GM23338 (cell line): ENCODE data around the gene ENTPD6. TPM values are rescaled to one million over a fixed set of nuclear protein-coding genes. Genes with fewer than 3 reads are reported as not detected.

Experiments used
- ATAC-seq: fragments of 200-7000 bp; cut with Tn5 transposase; 3 replicates; pipeline ENCODE4 v1.9.1; 2020
- DNase-seq: peaks from one replicate; pipeline ENCODE4 v3.0.0-alpha.2; 2015; ENCODE audit warnings: low spot score
- H2AFZ ChIP-seq: fragments of 200-600 bp; sonication (generic); 2 replicates; pipeline ENCODE4 v1.8.0; 2016; ENCODE audit warnings: antibody characterized with exemption, mild to moderate bottlenecking, moderate library complexity
- H3F3A ChIP-seq: fragments of 200-600 bp; sonication (generic); replicated peaks from 2 replicates; pipeline ENCODE4 v1.8.0; 2017; ENCODE audit warnings: antibody characterized with exemption, mixed run types, low read depth
- H3K27ac ChIP-seq: fragments of 200-600 bp; sonication (generic); 2 replicates; pipeline ENCODE4 v1.6.1; 2016; ENCODE audit warnings: low read depth
- H3K27me3 ChIP-seq: fragments of 200-600 bp; sonication (generic); 2 replicates; pipeline ENCODE4 v1.8.0; 2016; ENCODE audit warnings: mild to moderate bottlenecking, mixed run types, moderate library complexity; ENCODE audit not compliant: insufficient read depth
- H3K36me3 ChIP-seq: fragments of 200-600 bp; sonication (generic); 2 replicates; pipeline ENCODE4 v1.8.0; 2016; ENCODE audit warnings: mild to moderate bottlenecking; ENCODE audit not compliant: insufficient read depth
- H3K4me1 ChIP-seq: fragments of 200-600 bp; sonication (generic); 2 replicates; pipeline ENCODE4 v1.8.0; 2016; ENCODE audit warnings: mild to moderate bottlenecking, moderate library complexity; ENCODE audit not compliant: insufficient read depth
- H3K4me2 ChIP-seq: fragments of 200-600 bp; sonication (generic); 2 replicates; pipeline ENCODE4 v1.7.1; 2017; ENCODE audit warnings: mixed run types
- H3K4me3 ChIP-seq: fragments of 200-600 bp; sonication (generic); 2 replicates; pipeline ENCODE4 v1.6.1; 2016; ENCODE audit warnings: mixed run types
- H3K79me2 ChIP-seq: fragments of 200-600 bp; sonication (generic); replicated peaks from 2 replicates; pipeline ENCODE4 v1.8.0; 2017; ENCODE audit warnings: mild to moderate bottlenecking; ENCODE audit not compliant: insufficient read depth
- H3K9me2 ChIP-seq: fragments of 200-600 bp; sonication (generic); 2 replicates; pipeline ENCODE4 v1.8.0; 2017; ENCODE audit not compliant: insufficient read depth
- H4K20me1 ChIP-seq: fragments of 200-600 bp; sonication (generic); replicated peaks from 2 replicates; pipeline ENCODE4 v1.8.0; 2017; ENCODE audit warnings: mild to moderate bottlenecking; ENCODE audit not compliant: insufficient read depth
- H3K27ac Mint-ChIP-seq: 2 replicates; pipeline ENCODE4 v1.8.0; 2020; ENCODE audit warnings: inconsistent platforms, mild to moderate bottlenecking, moderate library complexity, mixed read lengths
- H3K27me3 Mint-ChIP-seq: 3 replicates; pipeline ENCODE4 v1.8.0; 2022; ENCODE audit warnings: low read depth, mild to moderate bottlenecking, moderate library complexity, mixed read lengths, inconsistent platforms; ENCODE audit not compliant: insufficient read depth, poor library complexity
- H3K36me3 Mint-ChIP-seq: 3 replicates; pipeline ENCODE4 v1.8.0; 2021; ENCODE audit warnings: low read depth, mild to moderate bottlenecking, inconsistent platforms, moderate library complexity, mixed read lengths
- H3K4me1 Mint-ChIP-seq: 3 replicates; pipeline ENCODE4 v1.8.0; 2020; ENCODE audit warnings: mild to moderate bottlenecking, inconsistent platforms, mixed read lengths
- H3K4me3 Mint-ChIP-seq: 3 replicates; pipeline ENCODE4 v1.8.0; 2021; ENCODE audit warnings: moderate library complexity, mild to moderate bottlenecking, inconsistent platforms, mixed read lengths
- H3K9me3 Mint-ChIP-seq: 3 replicates; pipeline ENCODE4 v1.8.0; 2020; ENCODE audit warnings: moderate library complexity, mild to moderate bottlenecking, inconsistent platforms, mixed read lengths
- CREB1 ChIP-seq: fragments of 250-450 bp; sonication (Bioruptor Pico); IDR thresholded peaks from 2 replicates; pipeline ENCODE4 v1.5.0; 2020; ENCODE audit warnings: low read depth, mild to moderate bottlenecking, moderate library complexity
- JUNB ChIP-seq: IDR thresholded peaks from one replicate; pipeline ENCODE4 v1.6.1; 2016; ENCODE audit warnings: antibody characterized with exemption; ENCODE audit not compliant: unreplicated experiment
- NANOG ChIP-seq: IDR thresholded peaks from 2 replicates; pipeline ENCODE4 v1.6.1; 2016; ENCODE audit warnings: antibody characterized with exemption, borderline replicate concordance
- ZNF114 ChIP-seq: fragments of 250-450 bp; sonication (Bioruptor Pico); IDR thresholded peaks from 2 replicates; pipeline ENCODE4 v1.5.0; 2020; ENCODE audit warnings: mild to moderate bottlenecking, moderate library complexity
- ZNF331 ChIP-seq: fragments of 250-450 bp; sonication (Bioruptor Pico); IDR thresholded peaks from 2 replicates; pipeline ENCODE4 v1.5.0; 2020; ENCODE audit warnings: low read depth, mild to moderate bottlenecking, moderate library complexity
- polyA plus RNA-seq: library from polyadenylated mRNA; unstranded; fragments of >200 nt; fragmentation: Nextera tagmentation; extraction: Ambion mirVana; gene quantifications from 2 replicates; pipeline ENCODE4 v1.2.1, GENCODE V29; 2016
- total RNA-seq: library from RNA; depleted of rRNA; stranded (reverse); fragments of >200 nt; shearing (Covaris generic); gene quantifications from 2 replicates; pipeline ENCODE4 v1.2.3, GENCODE V29; 2014
- TF ChIP-seq, protein P1 (sequence below): IDR thresholded peaks from one replicate; pipeline ENCODE4 v1.6.1; 2018; ENCODE audit warnings: antibody characterized with exemption; ENCODE audit not compliant: unreplicated experiment
- TF ChIP-seq, protein P2 (sequence below): IDR thresholded peaks from 2 replicates; pipeline ENCODE4 v1.6.1; 2016; ENCODE audit warnings: antibody characterized with exemption
- TF ChIP-seq, protein P3 (sequence below): fragments of 250-450 bp; sonication (Bioruptor Pico); IDR thresholded peaks from 2 replicates; pipeline ENCODE4 v1.5.0; 2020; ENCODE audit warnings: mild to moderate bottlenecking, moderate library complexity

The ENTPD6 gene
- total and polyA plus RNA-seq, 2 experiments from 2014 or later = 19.3 to 45.9 TPM

DNA sequence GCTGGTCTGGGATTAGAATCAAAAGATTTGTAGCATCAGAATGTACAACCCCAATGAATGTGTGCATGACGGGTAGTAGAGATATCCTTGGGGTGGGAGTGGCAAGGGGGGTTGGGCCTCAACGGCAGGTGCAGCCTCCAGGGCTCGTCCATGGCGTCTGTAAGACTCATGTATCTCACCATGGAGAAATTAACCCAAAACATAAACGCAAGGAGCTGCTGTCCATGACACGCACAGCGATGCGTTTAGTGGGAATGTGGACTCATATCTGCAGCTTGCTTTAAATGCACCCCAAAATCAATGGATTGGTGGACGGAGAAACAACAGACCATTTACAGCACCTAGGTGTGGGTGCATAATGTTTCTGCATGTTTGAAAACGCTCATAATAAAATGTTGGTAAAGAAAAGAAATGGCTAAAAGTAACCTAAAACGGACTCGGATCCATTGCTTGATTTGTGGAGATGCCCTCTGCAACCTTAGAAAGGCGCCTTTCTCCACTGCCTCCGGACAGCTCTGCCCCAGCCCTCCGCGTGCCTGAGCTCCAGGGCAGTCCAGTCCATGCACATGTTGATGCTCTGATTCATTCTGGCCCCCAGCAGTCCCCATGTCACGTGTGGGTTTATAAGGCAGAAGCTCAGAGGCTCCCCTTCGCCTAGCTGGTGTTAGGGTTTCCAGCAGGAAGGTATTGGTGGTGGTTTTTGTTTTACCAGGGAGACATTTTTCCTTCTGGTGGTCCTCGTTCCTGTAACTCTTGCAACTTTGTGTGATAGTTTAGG lies 76.9 kb downstream of the ENTPD6 start:
- Mint-ChIP-seq H3K4me1 (no peaks in the 10 kb centered on the region), H3K27ac (no peak overlapping the region), H3K27me3 (peaks cover 17% of the 10 kb centered on the region), H3K36me3 (peaks cover 31% of the 10 kb centered on the region), H3K9me3 (no peaks in the 10 kb centered on the region), H3K4me3 (no peak overlapping the region)
- H3K36me3 ChIP-seq = no peaks in the 10 kb centered on the region; the same call in 1 of the 2 replicates
- no peak overlapping the region for H2AFZ ChIP-seq
- no peak overlapping the region for H3K4me3 ChIP-seq
- peaks cover 2% of the 10 kb centered on the region; the same call in 1 of the 2 replicates for H4K20me1 ChIP-seq
- no peaks in the 10 kb centered on the region for H3K27me3 ChIP-seq
- no peaks in the 10 kb centered on the region for H3K4me1 ChIP-seq
- no peaks in the 10 kb centered on the region for H3K9me2 ChIP-seq
- ATAC-seq = no peak
- H3K79me2 ChIP-seq = no peaks in the 10 kb centered on the region
- no peak overlapping the region for H3K27ac ChIP-seq
- H3F3A ChIP-seq = no peaks in the 10 kb centered on the region
- DNase-seq = no peak
- H3K4me2 ChIP-seq = no peak overlapping the region
- TF ChIP-seq ZNF331 (no peak), NANOG (no peak), JUNB (no peak), ZNF114 (CRISPR knock-in tag) (no peak), CREB1 (CRISPR knock-in tag) (no peak)
- TF ChIP-seq, protein P1, sequence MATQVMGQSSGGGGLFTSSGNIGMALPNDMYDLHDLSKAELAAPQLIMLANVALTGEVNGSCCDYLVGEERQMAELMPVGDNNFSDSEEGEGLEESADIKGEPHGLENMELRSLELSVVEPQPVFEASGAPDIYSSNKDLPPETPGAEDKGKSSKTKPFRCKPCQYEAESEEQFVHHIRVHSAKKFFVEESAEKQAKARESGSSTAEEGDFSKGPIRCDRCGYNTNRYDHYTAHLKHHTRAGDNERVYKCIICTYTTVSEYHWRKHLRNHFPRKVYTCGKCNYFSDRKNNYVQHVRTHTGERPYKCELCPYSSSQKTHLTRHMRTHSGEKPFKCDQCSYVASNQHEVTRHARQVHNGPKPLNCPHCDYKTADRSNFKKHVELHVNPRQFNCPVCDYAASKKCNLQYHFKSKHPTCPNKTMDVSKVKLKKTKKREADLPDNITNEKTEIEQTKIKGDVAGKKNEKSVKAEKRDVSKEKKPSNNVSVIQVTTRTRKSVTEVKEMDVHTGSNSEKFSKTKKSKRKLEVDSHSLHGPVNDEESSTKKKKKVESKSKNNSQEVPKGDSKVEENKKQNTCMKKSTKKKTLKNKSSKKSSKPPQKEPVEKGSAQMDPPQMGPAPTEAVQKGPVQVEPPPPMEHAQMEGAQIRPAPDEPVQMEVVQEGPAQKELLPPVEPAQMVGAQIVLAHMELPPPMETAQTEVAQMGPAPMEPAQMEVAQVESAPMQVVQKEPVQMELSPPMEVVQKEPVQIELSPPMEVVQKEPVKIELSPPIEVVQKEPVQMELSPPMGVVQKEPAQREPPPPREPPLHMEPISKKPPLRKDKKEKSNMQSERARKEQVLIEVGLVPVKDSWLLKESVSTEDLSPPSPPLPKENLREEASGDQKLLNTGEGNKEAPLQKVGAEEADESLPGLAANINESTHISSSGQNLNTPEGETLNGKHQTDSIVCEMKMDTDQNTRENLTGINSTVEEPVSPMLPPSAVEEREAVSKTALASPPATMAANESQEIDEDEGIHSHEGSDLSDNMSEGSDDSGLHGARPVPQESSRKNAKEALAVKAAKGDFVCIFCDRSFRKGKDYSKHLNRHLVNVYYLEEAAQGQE = no peak
- TF ChIP-seq, protein P2, sequence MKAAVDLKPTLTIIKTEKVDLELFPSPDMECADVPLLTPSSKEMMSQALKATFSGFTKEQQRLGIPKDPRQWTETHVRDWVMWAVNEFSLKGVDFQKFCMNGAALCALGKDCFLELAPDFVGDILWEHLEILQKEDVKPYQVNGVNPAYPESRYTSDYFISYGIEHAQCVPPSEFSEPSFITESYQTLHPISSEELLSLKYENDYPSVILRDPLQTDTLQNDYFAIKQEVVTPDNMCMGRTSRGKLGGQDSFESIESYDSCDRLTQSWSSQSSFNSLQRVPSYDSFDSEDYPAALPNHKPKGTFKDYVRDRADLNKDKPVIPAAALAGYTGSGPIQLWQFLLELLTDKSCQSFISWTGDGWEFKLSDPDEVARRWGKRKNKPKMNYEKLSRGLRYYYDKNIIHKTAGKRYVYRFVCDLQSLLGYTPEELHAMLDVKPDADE = no peak
- TF ChIP-seq, protein P3, sequence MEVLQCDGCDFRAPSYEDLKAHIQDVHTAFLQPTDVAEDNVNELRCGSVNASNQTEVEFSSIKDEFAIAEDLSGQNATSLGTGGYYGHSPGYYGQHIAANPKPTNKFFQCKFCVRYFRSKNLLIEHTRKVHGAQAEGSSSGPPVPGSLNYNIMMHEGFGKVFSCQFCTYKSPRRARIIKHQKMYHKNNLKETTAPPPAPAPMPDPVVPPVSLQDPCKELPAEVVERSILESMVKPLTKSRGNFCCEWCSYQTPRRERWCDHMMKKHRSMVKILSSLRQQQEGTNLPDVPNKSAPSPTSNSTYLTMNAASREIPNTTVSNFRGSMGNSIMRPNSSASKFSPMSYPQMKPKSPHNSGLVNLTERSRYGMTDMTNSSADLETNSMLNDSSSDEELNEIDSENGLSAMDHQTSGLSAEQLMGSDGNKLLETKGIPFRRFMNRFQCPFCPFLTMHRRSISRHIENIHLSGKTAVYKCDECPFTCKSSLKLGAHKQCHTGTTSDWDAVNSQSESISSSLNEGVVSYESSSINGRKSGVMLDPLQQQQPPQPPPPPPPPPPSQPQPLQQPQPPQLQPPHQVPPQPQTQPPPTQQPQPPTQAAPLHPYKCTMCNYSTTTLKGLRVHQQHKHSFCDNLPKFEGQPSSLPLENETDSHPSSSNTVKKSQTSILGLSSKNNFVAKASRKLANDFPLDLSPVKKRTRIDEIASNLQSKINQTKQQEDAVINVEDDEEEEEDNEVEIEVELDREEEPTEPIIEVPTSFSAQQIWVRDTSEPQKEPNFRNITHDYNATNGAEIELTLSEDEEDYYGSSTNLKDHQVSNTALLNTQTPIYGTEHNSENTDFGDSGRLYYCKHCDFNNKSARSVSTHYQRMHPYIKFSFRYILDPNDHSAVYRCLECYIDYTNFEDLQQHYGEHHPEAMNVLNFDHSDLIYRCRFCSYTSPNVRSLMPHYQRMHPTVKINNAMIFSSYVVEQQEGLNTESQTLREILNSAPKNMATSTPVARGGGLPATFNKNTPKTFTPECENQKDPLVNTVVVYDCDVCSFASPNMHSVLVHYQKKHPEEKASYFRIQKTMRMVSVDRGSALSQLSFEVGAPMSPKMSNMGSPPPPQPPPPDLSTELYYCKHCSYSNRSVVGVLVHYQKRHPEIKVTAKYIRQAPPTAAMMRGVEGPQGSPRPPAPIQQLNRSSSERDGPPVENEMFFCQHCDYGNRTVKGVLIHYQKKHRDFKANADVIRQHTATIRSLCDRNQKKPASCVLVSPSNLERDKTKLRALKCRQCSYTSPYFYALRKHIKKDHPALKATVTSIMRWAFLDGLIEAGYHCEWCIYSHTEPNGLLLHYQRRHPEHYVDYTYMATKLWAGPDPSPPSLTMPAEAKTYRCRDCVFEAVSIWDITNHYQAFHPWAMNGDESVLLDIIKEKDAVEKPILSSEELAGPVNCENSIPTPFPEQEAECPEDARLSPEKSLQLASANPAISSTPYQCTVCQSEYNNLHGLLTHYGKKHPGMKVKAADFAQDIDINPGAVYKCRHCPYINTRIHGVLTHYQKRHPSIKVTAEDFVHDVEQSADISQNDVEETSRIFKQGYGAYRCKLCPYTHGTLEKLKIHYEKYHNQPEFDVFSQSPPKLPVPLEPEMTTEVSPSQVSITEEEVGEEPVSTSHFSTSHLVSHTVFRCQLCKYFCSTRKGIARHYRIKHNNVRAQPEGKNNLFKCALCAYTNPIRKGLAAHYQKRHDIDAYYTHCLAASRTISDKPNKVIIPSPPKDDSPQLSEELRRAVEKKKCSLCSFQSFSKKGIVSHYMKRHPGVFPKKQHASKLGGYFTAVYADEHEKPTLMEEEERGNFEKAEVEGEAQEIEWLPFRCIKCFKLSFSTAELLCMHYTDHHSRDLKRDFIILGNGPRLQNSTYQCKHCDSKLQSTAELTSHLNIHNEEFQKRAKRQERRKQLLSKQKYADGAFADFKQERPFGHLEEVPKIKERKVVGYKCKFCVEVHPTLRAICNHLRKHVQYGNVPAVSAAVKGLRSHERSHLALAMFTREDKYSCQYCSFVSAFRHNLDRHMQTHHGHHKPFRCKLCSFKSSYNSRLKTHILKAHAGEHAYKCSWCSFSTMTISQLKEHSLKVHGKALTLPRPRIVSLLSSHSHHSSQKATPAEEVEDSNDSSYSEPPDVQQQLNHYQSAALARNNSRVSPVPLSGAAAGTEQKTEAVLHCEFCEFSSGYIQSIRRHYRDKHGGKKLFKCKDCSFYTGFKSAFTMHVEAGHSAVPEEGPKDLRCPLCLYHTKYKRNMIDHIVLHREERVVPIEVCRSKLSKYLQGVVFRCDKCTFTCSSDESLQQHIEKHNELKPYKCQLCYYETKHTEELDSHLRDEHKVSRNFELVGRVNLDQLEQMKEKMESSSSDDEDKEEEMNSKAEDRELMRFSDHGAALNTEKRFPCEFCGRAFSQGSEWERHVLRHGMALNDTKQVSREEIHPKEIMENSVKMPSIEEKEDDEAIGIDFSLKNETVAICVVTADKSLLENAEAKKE (CRISPR knock-in tag) = no peak
